Adrenal gland (tissue), 5 donors: ENCODE results near the gene LLGL2.

Experiments
- POLR2A ChIP-seq, 2 donors: fragments of 450-650 bp; IDR thresholded peaks; one replicate each; pipeline ENCODE4 v1.6.1; 2017; ENCODE audit warnings: antibody characterized with exemption in 2 of 2, mild to moderate bottlenecking in 2 of 2, moderate library complexity in 1 of 2
- TF ChIP-seq, protein P1 (sequence below), 6 experiments: fragments of 450-650 bp in 4 of 6; fragments of 200-600 bp in 2 of 6; sonication (generic) in 1 of 6; IDR thresholded peaks; 1 replicate in 5 of 6; 2 replicates in 1 of 6; pipeline versions ENCODE4 v1.5.1 to v1.8.0; 2016 to 2021; ENCODE audit warnings: antibody characterized with exemption in 6 of 6, mild to moderate bottlenecking in 2 of 6, moderate library complexity in 1 of 6
- donor health status: DM: no; HTN: no; CAD: no.

DNA sequence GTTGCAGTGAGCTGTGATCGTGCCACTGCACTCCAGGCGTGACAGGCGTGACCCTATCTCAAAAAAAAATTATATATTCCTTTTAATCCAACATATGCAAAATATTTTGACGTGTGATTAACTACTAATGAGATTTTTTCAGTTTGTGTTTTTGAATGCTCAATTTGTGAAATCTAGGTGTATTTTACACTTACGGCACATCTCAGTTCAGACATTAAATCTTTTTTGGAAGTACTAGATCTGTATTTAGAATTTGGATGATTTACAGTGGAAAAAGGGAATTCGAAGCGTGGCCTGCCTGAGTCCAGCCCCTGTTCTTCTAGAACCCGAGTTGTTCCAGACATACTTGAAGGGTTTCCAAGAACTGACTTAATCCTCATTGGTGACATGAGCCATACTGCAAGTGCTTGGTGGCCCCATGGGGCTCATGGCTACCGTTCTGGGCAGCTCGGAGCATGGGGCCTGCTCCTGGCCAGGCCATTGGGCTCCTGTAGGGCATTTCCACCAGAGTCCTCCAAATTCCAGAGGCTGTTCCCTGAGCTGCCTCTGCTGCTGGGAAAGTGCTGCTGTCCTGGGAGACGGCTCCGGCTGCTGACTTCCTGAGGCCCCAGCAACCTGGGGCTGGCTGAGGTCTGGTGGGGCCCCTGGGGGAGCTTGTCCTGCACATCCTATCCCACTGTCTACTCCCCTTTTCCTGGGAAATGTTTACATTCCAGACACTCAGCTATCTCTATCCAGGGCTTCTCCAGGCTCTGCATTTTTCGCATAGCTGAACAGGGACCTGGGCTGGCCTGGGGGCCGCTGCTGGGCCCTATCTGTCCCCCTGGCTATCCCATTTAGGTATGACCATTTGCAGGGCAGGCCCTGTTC, 27.2 kb downstream of the LLGL2 start:
- TF ChIP-seq, protein P1, sequence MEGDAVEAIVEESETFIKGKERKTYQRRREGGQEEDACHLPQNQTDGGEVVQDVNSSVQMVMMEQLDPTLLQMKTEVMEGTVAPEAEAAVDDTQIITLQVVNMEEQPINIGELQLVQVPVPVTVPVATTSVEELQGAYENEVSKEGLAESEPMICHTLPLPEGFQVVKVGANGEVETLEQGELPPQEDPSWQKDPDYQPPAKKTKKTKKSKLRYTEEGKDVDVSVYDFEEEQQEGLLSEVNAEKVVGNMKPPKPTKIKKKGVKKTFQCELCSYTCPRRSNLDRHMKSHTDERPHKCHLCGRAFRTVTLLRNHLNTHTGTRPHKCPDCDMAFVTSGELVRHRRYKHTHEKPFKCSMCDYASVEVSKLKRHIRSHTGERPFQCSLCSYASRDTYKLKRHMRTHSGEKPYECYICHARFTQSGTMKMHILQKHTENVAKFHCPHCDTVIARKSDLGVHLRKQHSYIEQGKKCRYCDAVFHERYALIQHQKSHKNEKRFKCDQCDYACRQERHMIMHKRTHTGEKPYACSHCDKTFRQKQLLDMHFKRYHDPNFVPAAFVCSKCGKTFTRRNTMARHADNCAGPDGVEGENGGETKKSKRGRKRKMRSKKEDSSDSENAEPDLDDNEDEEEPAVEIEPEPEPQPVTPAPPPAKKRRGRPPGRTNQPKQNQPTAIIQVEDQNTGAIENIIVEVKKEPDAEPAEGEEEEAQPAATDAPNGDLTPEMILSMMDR (IDR thresholded peaks at IDR 0.05): no peak
- no peak for TF ChIP-seq POLR2A (IDR thresholded peaks at IDR 0.05)
